BJ (cell line): ENCODE data around the gene KCNIP1. TPM values are rescaled to one million over a fixed set of nuclear protein-coding genes. Genes with fewer than 3 reads are reported as not detected.

Experiments
- CTCF ChIA-PET: fragments of 350-600 bp; formaldehyde crosslinking; extraction: SDS; loops from one replicate; lab custom pipeline; 2021; ENCODE audit warnings: antibody characterized with exemption, inconsistent platforms; lab: Yijun Ruan, JAX
- POLR2A ChIA-PET: fragments of 300-600 bp; sonication (Branson Sonifier 250); formaldehyde crosslinking; extraction: SDS; loops from one replicate; lab custom pipeline; 2021; ENCODE audit warnings: antibody characterized with exemption; lab: Charles Lee
- DNase-seq: peaks from one replicate; pipeline ENCODE4 v3.0.0-alpha.2; 2011; ENCODE audit warnings: low read depth
- H3K27me3 ChIP-seq: 2 replicates; pipeline ENCODE4 v1.6.0; 2011; ENCODE audit warnings: low read length; ENCODE audit not compliant: control insufficient read depth, insufficient read depth
- H3K36me3 ChIP-seq: 2 replicates; pipeline ENCODE4 v1.5.1; 2011; ENCODE audit warnings: low read length; ENCODE audit not compliant: control insufficient read depth, insufficient read depth
- H3K4me3 ChIP-seq: 2 replicates; pipeline ENCODE4 v1.5.1; 2011; ENCODE audit warnings: low read depth, mild to moderate bottlenecking, control low read depth, low read length
- CTCF ChIP-seq: IDR thresholded peaks from 2 replicates; pipeline ENCODE4 v1.5.1; 2011; ENCODE audit warnings: low read depth, mild to moderate bottlenecking, control low read depth, inconsistent platforms, low read length, moderate library complexity; ENCODE audit not compliant: insufficient read depth
- polyA plus RNA-seq: library from polyadenylated mRNA; depleted of rRNA; stranded (reverse); fragments of >200 nt; gene quantifications from 2 replicates; pipeline ENCODE4 v1.2.3, GENCODE V29; 2011

Gene KCNIP1
- polyA plus RNA-seq, 1 experiment = not detected

- H3K4me3 ChIP-seq = no peak overlapping the region
- TF ChIP-seq CTCF = no peak
- ChIA-PET POLR2A (no interaction called here), CTCF (no interaction called here)
- no peaks in the 10 kb centered on the region for H3K36me3 ChIP-seq
- peaks cover 3% of the 10 kb centered on the region; the same call in 1 of the 2 replicates for H3K27me3 ChIP-seq
- no peak for DNase-seq
Measured at GRCh38 chr5:170510559-170510958, 6.7 kb downstream of the KCNIP1 start.

DNA sequence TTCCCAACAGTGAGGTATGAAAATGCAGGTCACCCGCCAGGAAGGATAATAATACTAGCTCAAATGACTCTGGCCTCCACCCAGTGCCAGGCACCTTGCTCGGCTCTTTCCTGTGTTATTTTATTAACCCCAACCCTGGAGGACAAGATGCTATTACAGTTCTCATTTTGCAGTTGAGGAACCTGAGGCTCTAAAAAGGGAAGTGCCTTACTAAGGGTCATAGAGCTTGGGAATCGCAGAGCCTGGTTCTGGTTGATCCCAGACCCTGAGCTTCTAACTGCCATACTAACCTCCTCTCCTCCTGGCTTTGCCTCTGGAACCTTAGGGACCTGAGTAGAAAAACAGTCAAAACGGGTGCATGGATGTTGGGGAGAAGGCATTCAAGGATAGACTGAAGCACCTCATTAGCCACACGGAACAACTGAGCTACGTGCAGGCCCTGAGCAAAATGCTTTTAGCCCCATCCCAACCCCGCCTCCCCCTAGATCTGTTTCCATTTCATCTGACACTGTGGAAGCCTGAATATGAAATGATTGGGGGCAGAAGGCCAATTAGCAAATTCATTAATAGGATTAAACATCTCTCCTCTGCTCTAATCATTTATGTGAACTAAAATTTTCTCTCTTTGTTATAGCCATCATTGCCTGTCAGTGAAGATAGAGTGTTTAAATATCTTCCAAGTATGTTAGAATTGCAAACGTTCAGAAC, 7.9 kb downstream of the KCNIP1 start:
- Histone ChIP-seq H3K27me3 (peaks cover under 1% of the 10 kb centered on the region; the same call in 1 of the 2 replicates), H3K4me3 (no peak overlapping the region), H3K36me3 (no peaks in the 10 kb centered on the region)
- ChIA-PET CTCF (interaction anchor here (1.0 kb wide), 1 partner anchor 16 kb away, joined by 3 read pairs; no protein-coding TSS in a partner anchor), POLR2A (no interaction called here)
- no peak for DNase-seq
- no peak for TF ChIP-seq CTCF

DNA sequence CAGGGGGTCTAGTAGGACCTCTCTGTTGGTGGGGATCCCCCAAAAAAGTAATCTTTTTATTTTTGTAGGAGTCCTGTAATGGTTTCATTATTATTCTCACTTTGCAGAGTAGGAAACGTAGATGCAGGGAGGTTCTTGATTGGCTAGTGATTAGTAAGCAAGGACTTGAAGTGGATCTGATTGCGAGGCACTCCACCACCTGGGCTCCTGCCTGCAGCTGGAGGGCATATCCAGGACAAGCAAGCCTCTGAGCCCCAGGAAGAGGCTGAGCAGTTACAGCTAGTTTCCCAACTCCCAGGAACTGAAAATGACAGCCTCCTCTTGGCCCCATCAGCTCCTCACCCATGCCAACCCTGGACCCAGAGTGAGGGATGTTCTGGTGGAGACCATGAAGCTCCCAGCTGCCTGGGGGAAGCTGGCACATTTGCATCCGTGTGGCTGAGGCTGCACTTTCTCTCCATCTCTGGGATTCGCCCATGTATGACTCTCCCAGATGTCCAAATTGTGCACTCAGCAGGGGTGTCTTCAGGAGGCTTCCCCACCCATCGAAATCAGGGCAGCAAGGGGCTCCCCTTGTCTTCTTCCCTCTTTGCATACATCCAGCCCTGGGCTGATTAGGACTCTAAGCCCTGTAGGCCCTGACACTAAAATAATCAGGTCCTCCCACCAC, 10.2 kb downstream of the KCNIP1 start:
- CTCF ChIA-PET = no interaction called here
- no peak for DNase-seq
- POLR2A ChIA-PET = no interaction called here

GRCh38 chr5:170517411-170517810, 13.6 kb downstream of the KCNIP1 start:
- H3K36me3 ChIP-seq = no peaks in the 10 kb centered on the region

More for the DNA sequence above, 10.2 kb downstream of the KCNIP1 start:
- H3K4me3 ChIP-seq = no peak overlapping the region
- no peaks in the 10 kb centered on the region; the same call in 1 of the 2 replicates for H3K27me3 ChIP-seq
- no peak for TF ChIP-seq CTCF
- H3K36me3 ChIP-seq = no peaks in the 10 kb centered on the region

More at GRCh38 chr5:170517411-170517810, 13.6 kb downstream of the KCNIP1 start:
- POLR2A ChIA-PET = no interaction called here
- H3K27me3 ChIP-seq = no peaks in the 10 kb centered on the region
- H3K4me3 ChIP-seq = no peak overlapping the region
- DNase-seq = no peak
- CTCF ChIA-PET = no interaction called here
- TF ChIP-seq CTCF = no peak
